Esophagus squamous epithelium (tissue), 4 donors: ENCODE data around the gene RASGRF2.

ENCODE experiments used
- POLR2A ChIP-seq, 4 donors: fragments of 450-650 bp; IDR thresholded peaks; one replicate each; pipeline ENCODE4 v1.6.1; 2017; ENCODE audit warnings: antibody characterized with exemption in 4 of 4, mild to moderate bottlenecking in 4 of 4, moderate library complexity in 3 of 4
- TF ChIP-seq, protein P1 (sequence below), 6 experiments: fragments of 450-650 bp in 4 of 6; fragments of 200-600 bp in 2 of 6; sonication (generic) in 2 of 6; IDR thresholded peaks; one replicate each; pipeline ENCODE4 v1.5.1; 2016 to 2019; ENCODE audit warnings: antibody characterized with exemption in 6 of 6, mild to moderate bottlenecking in 4 of 6, moderate library complexity in 4 of 6

- TF ChIP-seq, protein P1, sequence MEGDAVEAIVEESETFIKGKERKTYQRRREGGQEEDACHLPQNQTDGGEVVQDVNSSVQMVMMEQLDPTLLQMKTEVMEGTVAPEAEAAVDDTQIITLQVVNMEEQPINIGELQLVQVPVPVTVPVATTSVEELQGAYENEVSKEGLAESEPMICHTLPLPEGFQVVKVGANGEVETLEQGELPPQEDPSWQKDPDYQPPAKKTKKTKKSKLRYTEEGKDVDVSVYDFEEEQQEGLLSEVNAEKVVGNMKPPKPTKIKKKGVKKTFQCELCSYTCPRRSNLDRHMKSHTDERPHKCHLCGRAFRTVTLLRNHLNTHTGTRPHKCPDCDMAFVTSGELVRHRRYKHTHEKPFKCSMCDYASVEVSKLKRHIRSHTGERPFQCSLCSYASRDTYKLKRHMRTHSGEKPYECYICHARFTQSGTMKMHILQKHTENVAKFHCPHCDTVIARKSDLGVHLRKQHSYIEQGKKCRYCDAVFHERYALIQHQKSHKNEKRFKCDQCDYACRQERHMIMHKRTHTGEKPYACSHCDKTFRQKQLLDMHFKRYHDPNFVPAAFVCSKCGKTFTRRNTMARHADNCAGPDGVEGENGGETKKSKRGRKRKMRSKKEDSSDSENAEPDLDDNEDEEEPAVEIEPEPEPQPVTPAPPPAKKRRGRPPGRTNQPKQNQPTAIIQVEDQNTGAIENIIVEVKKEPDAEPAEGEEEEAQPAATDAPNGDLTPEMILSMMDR (IDR thresholded peaks at IDR 0.05): no peak
- peak in 1 of 4 donors; percentile 8 for TF ChIP-seq POLR2A (IDR thresholded peaks at IDR 0.05)
Observed at GRCh38 chr5:81006947-81007636, 46.9 kb downstream of the RASGRF2 start.
